ENCODE measurements around the gene CBR1.

The CBR1 gene

DNA sequence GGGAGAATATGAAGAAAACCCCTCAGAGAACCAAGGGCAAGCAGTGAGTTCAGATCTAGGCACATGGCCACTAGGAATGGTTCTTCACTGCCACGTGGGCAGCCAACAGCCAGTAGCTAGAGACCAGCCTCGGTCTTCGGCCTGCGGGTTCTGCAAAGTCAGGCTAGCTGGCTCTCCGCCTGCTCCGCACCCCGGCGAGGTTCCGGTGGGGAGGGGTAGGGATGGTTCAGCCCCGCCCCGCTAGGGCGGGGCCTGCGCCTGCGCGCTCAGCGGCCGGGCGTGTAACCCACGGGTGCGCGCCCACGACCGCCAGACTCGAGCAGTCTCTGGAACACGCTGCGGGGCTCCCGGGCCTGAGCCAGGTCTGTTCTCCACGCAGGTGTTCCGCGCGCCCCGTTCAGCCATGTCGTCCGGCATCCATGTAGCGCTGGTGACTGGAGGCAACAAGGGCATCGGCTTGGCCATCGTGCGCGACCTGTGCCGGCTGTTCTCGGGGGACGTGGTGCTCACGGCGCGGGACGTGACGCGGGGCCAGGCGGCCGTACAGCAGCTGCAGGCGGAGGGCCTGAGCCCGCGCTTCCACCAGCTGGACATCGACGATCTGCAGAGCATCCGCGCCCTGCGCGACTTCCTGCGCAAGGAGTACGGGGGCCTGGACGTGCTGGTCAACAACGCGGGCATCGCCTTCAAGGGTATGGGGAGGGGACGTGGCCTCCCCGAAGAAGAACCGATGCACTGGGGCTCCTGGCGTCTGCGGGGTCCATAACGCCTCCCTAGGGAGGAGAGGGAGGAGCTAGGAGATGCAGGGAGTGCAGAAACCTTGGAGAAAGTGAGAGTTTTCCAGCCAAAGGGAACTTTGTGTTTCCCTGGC lies at the start of gene CBR1:
Gene CBR1, plus strand, starts transcription at position 312 of the 871 bp plus-strand sequence. Its CDS starts 92 bp downstream, at position 404.
- peak within 1 kb of the TSS; percentile 48 for H3K4me3 ChIP-seq (ENCODE audit: insufficient read depth, low read length, poor library complexity, severe bottlenecking)
- TF ChIP-seq, protein P1, sequence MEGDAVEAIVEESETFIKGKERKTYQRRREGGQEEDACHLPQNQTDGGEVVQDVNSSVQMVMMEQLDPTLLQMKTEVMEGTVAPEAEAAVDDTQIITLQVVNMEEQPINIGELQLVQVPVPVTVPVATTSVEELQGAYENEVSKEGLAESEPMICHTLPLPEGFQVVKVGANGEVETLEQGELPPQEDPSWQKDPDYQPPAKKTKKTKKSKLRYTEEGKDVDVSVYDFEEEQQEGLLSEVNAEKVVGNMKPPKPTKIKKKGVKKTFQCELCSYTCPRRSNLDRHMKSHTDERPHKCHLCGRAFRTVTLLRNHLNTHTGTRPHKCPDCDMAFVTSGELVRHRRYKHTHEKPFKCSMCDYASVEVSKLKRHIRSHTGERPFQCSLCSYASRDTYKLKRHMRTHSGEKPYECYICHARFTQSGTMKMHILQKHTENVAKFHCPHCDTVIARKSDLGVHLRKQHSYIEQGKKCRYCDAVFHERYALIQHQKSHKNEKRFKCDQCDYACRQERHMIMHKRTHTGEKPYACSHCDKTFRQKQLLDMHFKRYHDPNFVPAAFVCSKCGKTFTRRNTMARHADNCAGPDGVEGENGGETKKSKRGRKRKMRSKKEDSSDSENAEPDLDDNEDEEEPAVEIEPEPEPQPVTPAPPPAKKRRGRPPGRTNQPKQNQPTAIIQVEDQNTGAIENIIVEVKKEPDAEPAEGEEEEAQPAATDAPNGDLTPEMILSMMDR (IDR thresholded peaks at IDR 0.05; ENCODE audit: insufficient read depth, low read length, poor library complexity, severe bottlenecking), result no peak
- no peak for TF ChIP-seq EZH2phosphoT487 (conservative IDR thresholded peaks at IDR 0.05; ENCODE audit: low read length)
- H3K27me3 ChIP-seq (ENCODE audit: low read length), result no peaks in the 10 kb centered on the region
- no peaks in the 10 kb centered on the region for H3K9me2 ChIP-seq (replicated peaks; ENCODE audit: insufficient read depth, low read length)
- peak within 1 kb of the TSS; percentile 52 for H3K4me2 ChIP-seq (ENCODE audit: low read depth, low read length, poor library complexity, severe bottlenecking)
- no peaks in the 10 kb centered on the region for H3K79me2 ChIP-seq (ENCODE audit: insufficient read depth, low read length)
- H3K9me3 ChIP-seq (ENCODE audit: insufficient read depth, low read length), result peaks cover 11% of the 10 kb centered on the region
- peak within 1 kb of the TSS; percentile 56 for H3K9ac ChIP-seq (ENCODE audit: low read length)
- peak within 1 kb of the TSS; percentile 82 for H2AFZ ChIP-seq (ENCODE audit: low read depth, low read length, severe bottlenecking)
- no peaks in the 10 kb centered on the region for H3F3A ChIP-seq (ENCODE audit: insufficient read depth)
- H3K27ac ChIP-seq (ENCODE audit: low read depth, low read length), result no peak within 1 kb of the TSS
- H3K36me3 ChIP-seq (ENCODE audit: low read length), result peaks cover 7% of the 10 kb centered on the region; the same call in 1 of the 2 replicates
- no peaks in the 10 kb centered on the region for H4K20me1 ChIP-seq (ENCODE audit: low read depth, low read length)

DNA sequence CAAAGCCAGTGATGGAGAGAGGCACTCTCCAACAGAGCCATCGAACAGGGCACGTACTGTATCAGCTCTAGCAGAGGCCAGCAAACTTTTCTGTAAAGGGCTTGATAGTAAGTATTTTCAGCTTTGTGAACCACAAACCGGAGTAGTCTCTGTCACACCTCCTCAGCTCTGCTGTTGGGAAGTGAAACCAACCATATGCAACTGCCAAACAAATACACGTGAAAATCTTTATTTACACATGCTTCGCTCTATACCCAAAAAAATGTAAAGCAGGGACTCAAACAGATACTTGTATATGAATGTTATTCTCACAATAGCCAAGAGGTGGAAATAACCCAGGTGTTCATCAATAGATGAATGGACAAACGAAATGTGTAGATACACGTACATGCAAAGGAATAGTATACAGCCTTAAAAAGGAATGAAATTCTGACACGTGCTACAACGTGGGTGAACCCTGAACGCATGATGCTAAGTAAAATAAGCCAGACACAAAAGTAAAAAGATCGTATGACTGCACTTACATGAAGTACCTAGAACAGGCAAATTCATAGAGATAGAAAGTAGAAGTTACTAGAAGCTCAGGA lies 48.5 kb upstream of the CBR1 start:
- H3F3A ChIP-seq (ENCODE audit: insufficient read depth), result no peaks in the 10 kb centered on the region
- no peaks in the 10 kb centered on the region for H3K9me2 ChIP-seq (replicated peaks; ENCODE audit: insufficient read depth, low read length)
- H3K27ac ChIP-seq (ENCODE audit: low read depth, low read length), result no peak overlapping the region
- no peaks in the 10 kb centered on the region for H3K36me3 ChIP-seq (ENCODE audit: low read length)
- TF ChIP-seq EZH2phosphoT487 (conservative IDR thresholded peaks at IDR 0.05; ENCODE audit: low read length), result no peak
- TF ChIP-seq, protein P1 (IDR thresholded peaks at IDR 0.05; ENCODE audit: insufficient read depth, low read length, poor library complexity, severe bottlenecking), result no peak
- no peak overlapping the region for H3K4me2 ChIP-seq (ENCODE audit: low read depth, low read length, poor library complexity, severe bottlenecking)
- H3K9me3 ChIP-seq (ENCODE audit: insufficient read depth, low read length), result no peaks in the 10 kb centered on the region
- H3K4me3 ChIP-seq (ENCODE audit: insufficient read depth, low read length, poor library complexity, severe bottlenecking), result no peak overlapping the region
- H3K27me3 ChIP-seq (ENCODE audit: low read length), result no peaks in the 10 kb centered on the region
- no peak overlapping the region for H2AFZ ChIP-seq (ENCODE audit: low read depth, low read length, severe bottlenecking)
- H4K20me1 ChIP-seq (ENCODE audit: low read depth, low read length), result no peaks in the 10 kb centered on the region
- H3K9ac ChIP-seq (ENCODE audit: low read length), result no peak overlapping the region
- no peaks in the 10 kb centered on the region for H3K79me2 ChIP-seq (ENCODE audit: insufficient read depth, low read length)

DNA sequence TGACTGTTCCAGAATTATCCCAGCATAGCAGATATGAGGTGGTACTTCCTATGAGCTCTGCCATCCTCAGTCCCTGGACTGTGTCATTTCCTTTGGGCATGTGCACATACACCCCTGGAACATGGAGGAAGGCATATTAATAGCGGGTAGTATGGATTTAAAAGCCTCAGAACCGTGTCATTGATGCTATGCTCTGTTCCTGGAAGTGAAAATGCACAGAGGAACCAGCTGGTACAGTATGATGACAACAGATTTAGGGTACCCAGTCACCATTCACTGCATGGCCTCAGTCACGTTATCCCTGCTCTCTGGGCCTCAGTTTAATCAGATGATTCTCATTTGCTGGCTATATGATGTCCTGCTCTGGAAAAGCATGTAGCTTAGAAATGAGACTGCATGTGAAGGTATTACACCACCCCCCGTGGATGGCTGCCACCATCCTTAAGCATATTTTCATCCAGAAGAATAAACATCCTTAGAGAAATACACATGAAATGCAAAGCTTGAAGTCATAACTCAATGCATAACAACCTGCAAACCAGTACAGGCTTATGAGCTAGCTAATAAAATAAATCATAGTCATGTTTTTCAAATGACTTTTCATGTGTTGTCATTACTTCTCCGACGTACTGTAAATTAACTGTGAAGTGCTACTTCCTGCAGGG lies 47.3 kb upstream of the CBR1 start:
- Histone ChIP-seq H3K79me2 (ENCODE audit: insufficient read depth, low read length) (no peaks in the 10 kb centered on the region), H3K4me3 (ENCODE audit: insufficient read depth, low read length, poor library complexity, severe bottlenecking) (no peak overlapping the region), H3K36me3 (ENCODE audit: low read length) (no peaks in the 10 kb centered on the region), H4K20me1 (ENCODE audit: low read depth, low read length) (no peaks in the 10 kb centered on the region), H3K27ac (ENCODE audit: low read depth, low read length) (no peak overlapping the region), H3F3A (ENCODE audit: insufficient read depth) (no peaks in the 10 kb centered on the region), H3K9me3 (ENCODE audit: insufficient read depth, low read length) (no peaks in the 10 kb centered on the region), H3K4me2 (ENCODE audit: low read depth, low read length, poor library complexity, severe bottlenecking) (no peak overlapping the region), H3K27me3 (ENCODE audit: low read length) (no peaks in the 10 kb centered on the region), H3K9me2 (replicated peaks; ENCODE audit: insufficient read depth, low read length) (no peaks in the 10 kb centered on the region), H3K9ac (ENCODE audit: low read length) (no peak overlapping the region), H2AFZ (ENCODE audit: low read depth, low read length, severe bottlenecking) (no peak overlapping the region)
- TF ChIP-seq EZH2phosphoT487 (conservative IDR thresholded peaks at IDR 0.05; ENCODE audit: low read length), result no peak
- TF ChIP-seq, protein P1 (IDR thresholded peaks at IDR 0.05; ENCODE audit: insufficient read depth, low read length, poor library complexity, severe bottlenecking), result no peak

All from SU-DHL-6 (cell line).